Astrocyte of the spinal cord (primary cell): ENCODE results near the gene RGMB.

ENCODE experiments used
- DNase-seq: peaks from one replicate; pipeline ENCODE4 v3.0.0; 2011; ENCODE audit warnings: low read depth, low spot score
- H3K4me3 ChIP-seq: 2 replicates; pipeline ENCODE4 v1.5.1; 2011; ENCODE audit warnings: low read depth, mild to moderate bottlenecking, low read length, moderate library complexity
- CTCF ChIP-seq: IDR thresholded peaks from 2 replicates; pipeline ENCODE4 v1.5.1; 2012; ENCODE audit warnings: low read depth, mild to moderate bottlenecking, low read length, inconsistent platforms
- in situ Hi-C: cut with HindIII; loops from 2 replicates; pipeline ENCODE4 v1.10.0; 2017; ENCODE audit warnings: low sequenced_read_pairs

The RGMB gene

GRCh38 chr5:98843481-98843880, 70.0 kb downstream of the RGMB start:
- no peak overlapping the region for H3K4me3 ChIP-seq
- TF ChIP-seq CTCF = no peak
- in situ Hi-C loops = no loop called here
- no peak for DNase-seq

GRCh38 chr5:98844865-98845264, 71.4 kb downstream of the RGMB start:
- DNase-seq = no peak
- in situ Hi-C loops = no loop called here
- no peak overlapping the region for H3K4me3 ChIP-seq
- TF ChIP-seq CTCF = no peak

GRCh38 chr5:98845878-98846277, 72.4 kb downstream of the RGMB start:
- DNase-seq = no peak
- H3K4me3 ChIP-seq = no peak overlapping the region
- in situ Hi-C loops = no loop called here
- TF ChIP-seq CTCF = no peak
